A673 (cell line): ENCODE results near the gene ZNRF3.

Source experiments
- CTCF ChIP-seq: fragments of 300-800, 200-600 bp; sonication (generic); conservative IDR thresholded peaks from 2 replicates; pipeline ENCODE4 v1.5.1; 2017; ENCODE audit warnings: low read depth, mild to moderate bottlenecking, antibody characterized with exemption, low read length, moderate library complexity, mixed read lengths
- EZH2 ChIP-seq: fragments of 200-600 bp; sonication (generic); IDR thresholded peaks from 2 replicates; pipeline ENCODE4 v1.6.1; 2017; ENCODE audit warnings: borderline replicate concordance, low read depth, mild to moderate bottlenecking, mixed read lengths, antibody characterized with exemption, low read length; ENCODE audit not compliant: poor library complexity, severe bottlenecking

GRCh38 chr22:29009148-29009547 is 125.8 kb downstream of the ZNRF3 start:
- no peak for TF ChIP-seq CTCF
- no peak for TF ChIP-seq EZH2
